Mesendoderm (in vitro differentiated cells): ENCODE data around the gene CFL1.

ENCODE experiments used
- DNase-seq: peaks from one replicate; pipeline ENCODE4 v3.0.0; 2013
- H2AK5ac ChIP-seq: 2 replicates; pipeline ENCODE4 v1.6.1; 2013; ENCODE audit warnings: low read length, inconsistent platforms
- H2BK120ac ChIP-seq: 2 replicates; pipeline ENCODE4 v1.6.1; 2013; ENCODE audit warnings: low read depth, mild to moderate bottlenecking, low read length, moderate library complexity, mixed read lengths
- H2BK15ac ChIP-seq: replicated peaks from 2 replicates; pipeline ENCODE4 v1.6.1; 2013; ENCODE audit warnings: low read depth, mild to moderate bottlenecking, moderate library complexity
- H2BK5ac ChIP-seq: 2 replicates; pipeline ENCODE4 v1.6.1; 2013; ENCODE audit warnings: low read length, inconsistent platforms
- H3K18ac ChIP-seq: 2 replicates; pipeline ENCODE4 v1.6.1; 2013; ENCODE audit warnings: mild to moderate bottlenecking, low read length, mixed read lengths
- H3K23ac ChIP-seq: one replicate; pipeline ENCODE4 v1.6.1; 2013; ENCODE audit warnings: low read length
- H3K27ac ChIP-seq: 2 replicates; pipeline ENCODE4 v1.5.1; 2013; ENCODE audit warnings: low read depth, mild to moderate bottlenecking, inconsistent platforms, low read length, moderate library complexity
- H3K27me3 ChIP-seq: 2 replicates; pipeline ENCODE4 v1.6.1; 2013; ENCODE audit warnings: low read length, control low read depth, mild to moderate bottlenecking, inconsistent platforms; ENCODE audit not compliant: insufficient read depth, poor library complexity
- H3K36me3 ChIP-seq: 2 replicates; pipeline ENCODE4 v1.6.1; 2013; ENCODE audit warnings: low read length, inconsistent platforms; ENCODE audit not compliant: control insufficient read depth, insufficient read depth
- H3K4ac ChIP-seq: one replicate; pipeline ENCODE4 v1.6.1; 2013; ENCODE audit warnings: low read depth, mild to moderate bottlenecking, low read length, moderate library complexity
- H3K4me1 ChIP-seq: 2 replicates; pipeline ENCODE4 v1.6.1; 2013; ENCODE audit warnings: low read depth, low read length, inconsistent platforms; ENCODE audit not compliant: control insufficient read depth
- H3K4me2 ChIP-seq: 2 replicates; pipeline ENCODE4 v1.6.1; 2013; ENCODE audit warnings: low read length
- H3K4me3 ChIP-seq: 2 replicates; pipeline ENCODE4 v1.5.1; 2013; ENCODE audit warnings: mild to moderate bottlenecking, low read length
- H3K56ac ChIP-seq: one replicate; pipeline ENCODE4 v1.6.1; 2013; ENCODE audit warnings: low read length
- H3K79me1 ChIP-seq: 2 replicates; pipeline ENCODE4 v1.6.1; 2013; ENCODE audit warnings: low read length, inconsistent platforms
- H3K79me2 ChIP-seq: 2 replicates; pipeline ENCODE4 v1.6.1; 2013; ENCODE audit warnings: mild to moderate bottlenecking, low read length; ENCODE audit not compliant: control insufficient read depth, insufficient read depth
- H3K9ac ChIP-seq: 2 replicates; pipeline ENCODE4 v1.6.1; 2013; ENCODE audit warnings: low read length, inconsistent platforms
- H4K5ac ChIP-seq: one replicate; pipeline ENCODE4 v1.6.1; 2013; ENCODE audit warnings: low read length
- H4K8ac ChIP-seq: one replicate; pipeline ENCODE4 v1.6.1; 2013; ENCODE audit warnings: low read depth, mild to moderate bottlenecking, control low read depth, low read length, moderate library complexity
- WGBS: extraction: QIAGEN DNeasy Blood & Tissue Kit; methylation state at CpG from one replicate; pipeline ENCODE4 v1.1.7; 2013; ENCODE audit warnings: low lambda C conversion rate, missing lambda C conversion rate; ENCODE audit not compliant: insufficient coverage; ENCODE audit errors: extremely low coverage; 5-methylcytosine and 5-hydroxymethylcytosine counted together

The CFL1 gene

GRCh38 chr11:65900125-65900898 is 42.3 kb upstream of the CFL1 start, which contains the start of gene FOSL1:
Gene FOSL1 (minus strand): TSS chr11:65900388. CDS start chr11:65900339, 49 bp downstream.
- H3K79me2 ChIP-seq: no peaks in the 10 kb centered on the region
- WGBS: no CpG with 5 or more reads among the region's 80 CpGs
- peak; percentile 94 for DNase-seq
- H3K23ac ChIP-seq: peak within 1 kb of the TSS; percentile 1
- H4K5ac ChIP-seq: no peak within 1 kb of the TSS
- H3K27me3 ChIP-seq: peaks cover 7% of the 10 kb centered on the region
- H3K4me2 ChIP-seq: peak within 1 kb of the TSS; percentile 48
- H4K8ac ChIP-seq: no peak within 1 kb of the TSS
- H3K18ac ChIP-seq: peak within 1 kb of the TSS; percentile 55
- H2AK5ac ChIP-seq: no peak within 1 kb of the TSS
- H3K4me3 ChIP-seq: no peak within 1 kb of the TSS
- no peak within 1 kb of the TSS for H3K4ac ChIP-seq
- peak within 1 kb of the TSS; percentile 56 for H3K9ac ChIP-seq
- H2BK5ac ChIP-seq: no peak within 1 kb of the TSS
- no peaks in the 10 kb centered on the region for H3K36me3 ChIP-seq
- H2BK120ac ChIP-seq: no peak within 1 kb of the TSS
- H3K27ac ChIP-seq: peak within 1 kb of the TSS; percentile 37
- H3K79me1 ChIP-seq: no peaks in the 10 kb centered on the region
- no peak within 1 kb of the TSS for H2BK15ac ChIP-seq
- H3K4me1 ChIP-seq: no peaks in the 10 kb centered on the region
- peak within 1 kb of the TSS; percentile 76 for H3K56ac ChIP-seq

GRCh38 chr11:65899356-65900124 is 41.6 kb upstream of the CFL1 start:
- Histone ChIP-seq H4K8ac (no peak overlapping the region), H2AK5ac (no peak overlapping the region), H3K23ac (peak overlapping the region; percentile 1), H2BK5ac (no peak overlapping the region), H3K4ac (no peak overlapping the region), H3K4me1 (no peaks in the 10 kb centered on the region), H3K56ac (peak overlapping the region; percentile 76), H3K4me2 (peak overlapping the region; percentile 48), H3K79me1 (no peaks in the 10 kb centered on the region), H3K27me3 (peaks cover 7% of the 10 kb centered on the region), H2BK120ac (no peak overlapping the region), H4K5ac (no peak overlapping the region), H3K36me3 (no peaks in the 10 kb centered on the region), H3K18ac (peak overlapping the region; percentile 55), H2BK15ac (no peak overlapping the region), H3K79me2 (no peaks in the 10 kb centered on the region), H3K4me3 (no peak overlapping the region), H3K9ac (peak overlapping the region; percentile 56), H3K27ac (peak overlapping the region; percentile 37)
- peak; percentile 71 for DNase-seq
- no CpG with 5 or more reads among the region's 78 CpGs for WGBS

- no peaks in the 10 kb centered on the region for H3K79me1 ChIP-seq
- H3K27me3 ChIP-seq: peaks cover 7% of the 10 kb centered on the region
These were observed 40.8 kb upstream of the CFL1 start for GRCh38 chr11:65898656-65899355.

GRCh38 chr11:65897020-65897471 is 39.1 kb upstream of the CFL1 start:
- Histone ChIP-seq H3K27ac (no peak overlapping the region), H3K23ac (no peak overlapping the region), H4K8ac (no peak overlapping the region), H2BK5ac (no peak overlapping the region), H4K5ac (no peak overlapping the region), H3K4me2 (no peak overlapping the region), H3K56ac (no peak overlapping the region), H2BK120ac (no peak overlapping the region), H3K18ac (no peak overlapping the region), H3K36me3 (no peaks in the 10 kb centered on the region), H3K27me3 (peaks cover 7% of the 10 kb centered on the region), H3K79me1 (no peaks in the 10 kb centered on the region), H2AK5ac (no peak overlapping the region), H3K4me1 (no peaks in the 10 kb centered on the region), H2BK15ac (no peak overlapping the region), H3K9ac (no peak overlapping the region), H3K4ac (no peak overlapping the region), H3K4me3 (no peak overlapping the region), H3K79me2 (no peaks in the 10 kb centered on the region)
- no CpG with 5 or more reads among the region's 4 CpGs for WGBS
- DNase-seq: no peak

More at GRCh38 chr11:65898656-65899355, 40.8 kb upstream of the CFL1 start:
- Histone ChIP-seq H3K18ac (peak overlapping the region; percentile 55), H3K4me3 (no peak overlapping the region), H2BK15ac (no peak overlapping the region), H3K4ac (no peak overlapping the region), H2BK120ac (no peak overlapping the region), H3K36me3 (no peaks in the 10 kb centered on the region), H4K8ac (no peak overlapping the region), H3K4me2 (no peak overlapping the region), H3K23ac (no peak overlapping the region), H3K9ac (peak overlapping the region; percentile 28), H3K27ac (no peak overlapping the region), H2BK5ac (no peak overlapping the region), H4K5ac (no peak overlapping the region), H3K4me1 (no peaks in the 10 kb centered on the region), H3K79me2 (no peaks in the 10 kb centered on the region), H2AK5ac (no peak overlapping the region), H3K56ac (peak overlapping the region; percentile 65)
- no peak for DNase-seq
- no CpG with 5 or more reads among the region's 28 CpGs for whole genome bisulfite sequencing

- H3K4me2 ChIP-seq: no peak overlapping the region
- WGBS: no CpG with 5 or more reads among the region's 14 CpGs
- H3K79me1 ChIP-seq: no peaks in the 10 kb centered on the region
- no peak overlapping the region for H3K18ac ChIP-seq
- H2AK5ac ChIP-seq: no peak overlapping the region
- H2BK5ac ChIP-seq: no peak overlapping the region
- H2BK15ac ChIP-seq: no peak overlapping the region
- no peak overlapping the region for H3K23ac ChIP-seq
- no peaks in the 10 kb centered on the region for H3K79me2 ChIP-seq
- H3K56ac ChIP-seq: no peak overlapping the region
- no peak overlapping the region for H3K27ac ChIP-seq
- H3K4me3 ChIP-seq: no peak overlapping the region
- no peak overlapping the region for H2BK120ac ChIP-seq
- H4K8ac ChIP-seq: no peak overlapping the region
- H3K27me3 ChIP-seq: peaks cover 7% of the 10 kb centered on the region
- no peak overlapping the region for H4K5ac ChIP-seq
- no peaks in the 10 kb centered on the region for H3K36me3 ChIP-seq
- no peak for DNase-seq
- H3K9ac ChIP-seq: no peak overlapping the region
- no peak overlapping the region for H3K4ac ChIP-seq
- H3K4me1 ChIP-seq: no peaks in the 10 kb centered on the region
These were observed 38.3 kb upstream of the CFL1 start for GRCh38 chr11:65896034-65896999.
